ENCODE measurements around the gene RIC1.
"Not testable (repeated sequence)": the region's sequence is repeated elsewhere in the genome, so short reads cannot be mapped to it uniquely, and the experiment has no call there.

RIC1 gene

GRCh38 chr9:5628530-5629311 lies at the start of gene RIC1:
Gene RIC1 (plus strand): TSS chr9:5629107. CDS start chr9:5629310, 203 bp downstream.
- DNase-seq = peak; percentile 91 to 93

GRCh38 chr9:5579881-5580280 lies 49.0 kb upstream of the RIC1 start:
- DNase-seq = no peak

GRCh38 chr9:5580650-5581049 lies 48.3 kb upstream of the RIC1 start:
- DNase-seq = peak in 1 of 2 donors; percentile 42

- DNase-seq = not testable (repeated sequence)
These were observed 47.2 kb upstream of the RIC1 start for GRCh38 chr9:5581706-5582105.

- DNase-seq = no peak
These were observed 46.1 kb upstream of the RIC1 start for GRCh38 chr9:5582835-5583195.

- DNase-seq = no peak
These were observed 42.5 kb upstream of the RIC1 start for GRCh38 chr9:5586391-5586802.

GRCh38 chr9:5587024-5587423 lies 41.9 kb upstream of the RIC1 start:
- no peak for DNase-seq

- DNase-seq = no peak
These were observed 36.7 kb upstream of the RIC1 start for GRCh38 chr9:5592231-5592630.

GRCh38 chr9:5592904-5593303 lies 36.0 kb upstream of the RIC1 start:
- DNase-seq = no peak

- DNase-seq = peak; percentile 61 to 79
These were observed 35.0 kb upstream of the RIC1 start for GRCh38 chr9:5593904-5594303.

- DNase-seq = peak; percentile 29 to 56
These were observed 32.7 kb upstream of the RIC1 start for GRCh38 chr9:5596173-5596572.

GRCh38 chr9:5608298-5609225 lies 20.3 kb upstream of the RIC1 start:
- no peak for DNase-seq

- DNase-seq = no peak
These were observed 19.7 kb upstream of the RIC1 start for GRCh38 chr9:5609226-5609596.

GRCh38 chr9:5610491-5610890 lies 18.4 kb upstream of the RIC1 start:
- DNase-seq = no peak

GRCh38 chr9:5611321-5612184 lies 17.4 kb upstream of the RIC1 start:
- no peak for DNase-seq

- DNase-seq = no peak
These were observed 16.7 kb upstream of the RIC1 start for GRCh38 chr9:5612185-5612530.

- DNase-seq = no peak
These were observed 14.7 kb upstream of the RIC1 start for GRCh38 chr9:5614192-5614591.

- no peak for DNase-seq
These were observed 13.9 kb upstream of the RIC1 start for GRCh38 chr9:5614985-5615384.

- peak; percentile 75 to 79 for DNase-seq
These were observed 11.2 kb upstream of the RIC1 start for GRCh38 chr9:5617749-5618148.

- DNase-seq = no peak
These were observed 8.4 kb upstream of the RIC1 start for GRCh38 chr9:5620494-5620893.

GRCh38 chr9:5621327-5621726 lies 7.6 kb upstream of the RIC1 start:
- no peak for DNase-seq

- DNase-seq = no peak
These were observed 6.9 kb upstream of the RIC1 start for GRCh38 chr9:5622016-5622415.

GRCh38 chr9:5624655-5625054 lies 4.3 kb upstream of the RIC1 start:
- no peak for DNase-seq

Data from inflammatory macrophage treated with lipopolysaccharide for 1 hour (primary cell).